ENCODE data around the gene RALY. TPM values are rescaled to one million over a fixed set of nuclear protein-coding genes. Genes with fewer than 3 reads are reported as not detected.

The RALY gene
- total RNA-seq, 1 donor from 2014 or later: 116 TPM

DNA sequence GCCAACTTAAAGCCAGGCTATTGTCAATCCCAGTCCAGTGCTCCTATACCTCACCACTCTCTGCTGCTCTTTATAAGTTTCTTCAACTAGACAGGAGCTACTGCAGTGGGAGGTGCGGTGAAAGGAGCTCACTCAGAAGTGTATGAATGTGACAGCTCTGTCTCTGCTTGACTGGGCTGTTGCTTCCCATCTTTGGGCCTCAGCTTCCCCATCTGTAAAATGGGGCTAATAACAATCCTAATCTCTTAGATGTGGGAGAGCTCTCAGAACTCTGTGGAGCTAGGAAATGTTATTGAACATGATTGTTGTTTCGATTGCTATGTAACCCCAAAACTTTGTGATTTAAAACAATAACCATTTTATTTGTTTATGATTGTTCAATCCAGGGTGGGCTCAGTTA, 8.4 kb upstream of the RALY start:
- CTCF ChIA-PET: no interaction called here
- no peak overlapping the region for H3K4me3 Mint-ChIP-seq
- POLR2A ChIA-PET: no interaction called here
- no peak for TF ChIP-seq CTCF (IDR thresholded peaks at IDR 0.05)
- H3K27ac Mint-ChIP-seq: no peak overlapping the region
- no peak for DNase-seq
- intact Hi-C loops (cut with micrococcal nuclease): no loop called here
- no peaks in the 10 kb centered on the region for H3K9me3 Mint-ChIP-seq
- peaks cover 4% of the 10 kb centered on the region for H3K27me3 Mint-ChIP-seq
- no peak for ATAC-seq (ENCODE audit: low read depth)
- peaks cover 3% of the 10 kb centered on the region for H3K4me1 Mint-ChIP-seq
- H3K36me3 Mint-ChIP-seq (ENCODE audit: low read depth): no peaks in the 10 kb centered on the region

DNA sequence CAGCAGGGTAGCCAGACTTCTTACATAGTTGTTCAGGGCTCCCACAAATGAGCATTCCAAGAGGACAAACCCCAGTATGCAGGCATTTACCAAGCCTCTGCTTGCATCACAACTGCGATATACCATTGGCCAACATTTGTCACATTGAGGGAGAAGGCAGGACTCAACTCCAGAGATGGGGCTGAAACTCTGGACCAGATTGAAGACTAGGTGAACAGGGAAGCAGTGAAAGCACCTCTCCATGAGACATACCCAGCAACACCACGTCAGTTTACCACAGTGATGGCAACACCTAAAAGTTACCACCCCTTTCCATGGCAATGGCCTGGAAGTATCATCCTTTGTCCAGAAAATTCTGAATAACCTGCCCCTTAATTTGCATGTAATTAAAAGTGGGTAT, 7.9 kb upstream of the RALY start:
- ATAC-seq (ENCODE audit: low read depth) (no peak), DNase-seq (no peak)
- Mint-ChIP-seq H3K27me3 (peaks cover 2% of the 10 kb centered on the region), H3K9me3 (no peaks in the 10 kb centered on the region), H3K4me1 (peaks cover 8% of the 10 kb centered on the region), H3K36me3 (ENCODE audit: low read depth) (no peaks in the 10 kb centered on the region), H3K27ac (no peak overlapping the region), H3K4me3 (no peak overlapping the region)
- CTCF ChIA-PET: no interaction called here
- POLR2A ChIA-PET: interaction anchor here (0.7 kb wide), 1 partner anchor 182 kb away, joined by 4 read pairs; no protein-coding TSS in a partner anchor
- intact Hi-C loops (cut with micrococcal nuclease): no loop called here
- TF ChIP-seq CTCF (IDR thresholded peaks at IDR 0.05): no peak

GRCh38 chr20:33986560-33987216, 7.0 kb upstream of the RALY start:
- POLR2A ChIA-PET: interaction anchor here (0.7 kb wide), 1 partner anchor 182 kb away, joined by 4 read pairs; no protein-coding TSS in a partner anchor
- ATAC-seq (ENCODE audit: low read depth) (no peak), DNase-seq (no peak)
- CTCF ChIA-PET: no interaction called here
- no peaks in the 10 kb centered on the region for H3K9me3 Mint-ChIP-seq
- TF ChIP-seq CTCF (IDR thresholded peaks at IDR 0.05): no peak
- peaks cover 13% of the 10 kb centered on the region for H3K4me1 Mint-ChIP-seq
- no peaks in the 10 kb centered on the region for H3K36me3 Mint-ChIP-seq (ENCODE audit: low read depth)
- intact Hi-C loops (cut with micrococcal nuclease): no loop called here
- no peaks in the 10 kb centered on the region for H3K27me3 Mint-ChIP-seq
- H3K4me3 Mint-ChIP-seq: no peak overlapping the region
- H3K27ac Mint-ChIP-seq: no peak overlapping the region

GRCh38 chr20:33990075-33990474, 3.6 kb upstream of the RALY start:
- Mint-ChIP-seq H3K4me3 (no peak overlapping the region), H3K4me1 (peaks cover 34% of the 10 kb centered on the region), H3K36me3 (ENCODE audit: low read depth) (peaks cover 15% of the 10 kb centered on the region), H3K27ac (no peak overlapping the region), H3K27me3 (no peaks in the 10 kb centered on the region), H3K9me3 (no peaks in the 10 kb centered on the region)
- no peak for ATAC-seq (ENCODE audit: low read depth)
- no peak for TF ChIP-seq CTCF (IDR thresholded peaks at IDR 0.05)
- POLR2A ChIA-PET: no interaction called here
- DNase-seq: no peak
- intact Hi-C loops (cut with micrococcal nuclease): loop anchor here (5.0 to 10.0 kb wide), 4 partner anchors 323 to 1635 kb away; partner anchors contain the start of genes ACTL10, ASXL1, CDK5RAP1 and TP53INP2
- CTCF ChIA-PET: no interaction called here

DNA sequence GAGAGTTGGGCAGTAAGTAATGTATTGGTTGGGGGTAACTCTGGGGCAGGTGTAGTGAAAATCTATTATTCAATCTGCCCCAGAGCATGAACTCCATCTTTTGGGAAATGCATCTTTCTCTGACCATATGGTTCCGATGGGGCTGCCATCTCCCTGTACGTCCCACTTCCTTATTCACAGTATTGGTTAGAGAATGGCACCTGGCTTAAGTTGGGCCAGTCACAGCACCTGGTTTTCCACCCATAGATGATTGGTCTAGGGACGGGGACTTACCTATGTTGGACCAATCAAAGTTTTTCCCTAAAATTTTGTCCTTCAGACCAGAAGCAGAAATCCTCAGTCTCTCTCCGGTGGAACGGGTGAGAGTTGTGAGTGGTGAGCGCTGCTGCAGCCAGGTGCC, 2.2 kb upstream of the RALY start:
- TF ChIP-seq CTCF (IDR thresholded peaks at IDR 0.05): no peak
- no peak for ATAC-seq (ENCODE audit: low read depth)
- Mint-ChIP-seq H3K4me3 (peak overlapping the region; percentile 95), H3K27ac (no peak overlapping the region), H3K36me3 (ENCODE audit: low read depth) (peaks cover 15% of the 10 kb centered on the region), H3K27me3 (no peaks in the 10 kb centered on the region), H3K4me1 (peaks cover 45% of the 10 kb centered on the region), H3K9me3 (no peaks in the 10 kb centered on the region)
- intact Hi-C loops (cut with micrococcal nuclease): loop anchor here (5.0 to 10.0 kb wide), 4 partner anchors 324 to 1637 kb away; partner anchors contain the start of genes ACTL10, ASXL1, CDK5RAP1 and TP53INP2
- DNase-seq: no peak
- CTCF ChIA-PET: no interaction called here
- POLR2A ChIA-PET: no interaction called here

Data from activated B cell treated with CpG ODN at 0.5 μM for 24 hours (primary cell).